Measurements from ENCODE around the gene PRDX1.
A peak's percentile ranks its signal among the peaks of the same experiment; 100 is the strongest.
"Not testable (repeated sequence)": the region's sequence is repeated elsewhere in the genome, so short reads cannot be mapped to it uniquely, and the experiment has no call there.

Gene PRDX1

DNA sequence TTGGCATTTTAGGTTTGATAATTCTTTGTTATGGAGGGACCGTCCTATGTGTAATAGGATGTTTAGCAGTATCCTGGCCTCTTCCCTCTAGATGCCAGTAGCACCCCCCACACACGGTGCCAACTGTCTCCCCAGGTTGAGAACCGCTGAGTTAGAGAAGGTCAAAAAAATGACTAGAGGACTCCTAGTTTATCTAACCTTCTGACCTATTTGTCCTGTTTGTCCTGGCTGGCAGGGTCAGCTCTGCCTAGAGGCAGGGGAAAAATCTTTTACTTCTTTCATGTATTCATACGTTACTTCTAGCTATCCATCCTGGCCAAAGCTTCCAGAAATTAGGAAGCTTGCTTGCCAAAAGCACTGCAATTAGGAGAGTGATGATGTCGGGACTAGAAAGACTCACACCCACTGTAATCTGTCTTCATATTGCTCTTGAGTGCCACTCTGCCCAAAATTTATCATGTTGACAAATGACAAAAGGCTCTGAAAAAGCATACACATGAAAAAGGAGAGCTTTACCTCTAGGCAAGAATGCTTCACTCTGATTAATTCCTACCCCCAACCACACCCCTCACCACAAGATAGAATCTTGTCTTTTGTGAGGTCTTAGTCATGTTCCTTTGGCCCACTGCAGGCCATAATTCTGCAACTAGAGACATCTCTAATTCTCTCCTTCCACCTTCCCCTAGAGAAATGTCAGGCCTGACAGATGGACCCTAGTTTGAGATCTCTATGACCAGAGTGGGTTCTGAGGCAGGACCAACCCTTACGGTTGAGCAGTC lies 14.5 kb upstream of the PRDX1 start:
- DNase-seq (ENCODE audit: low read depth), result peak; percentile 26

DNA sequence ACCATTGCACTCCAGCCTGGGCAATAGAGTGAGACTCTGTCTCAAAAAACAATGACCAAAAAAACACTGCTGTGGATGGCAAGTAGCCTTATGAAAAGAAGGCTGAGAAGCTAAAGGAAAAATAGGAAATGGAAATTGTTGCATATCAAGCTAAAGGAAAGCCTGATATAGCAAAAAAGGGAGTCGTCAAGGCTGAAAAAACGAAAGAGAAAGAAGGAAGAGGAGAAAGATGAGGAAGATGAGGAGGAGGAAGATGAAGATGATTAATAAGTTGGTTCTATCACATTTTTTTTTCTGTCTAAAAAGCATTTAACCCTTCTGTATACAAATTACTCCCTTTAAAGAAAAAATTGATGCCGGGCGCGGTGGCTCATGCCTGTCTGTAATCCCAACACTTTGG lies 10.2 kb upstream of the PRDX1 start:
- no peak for DNase-seq (ENCODE audit: low read depth)

DNA sequence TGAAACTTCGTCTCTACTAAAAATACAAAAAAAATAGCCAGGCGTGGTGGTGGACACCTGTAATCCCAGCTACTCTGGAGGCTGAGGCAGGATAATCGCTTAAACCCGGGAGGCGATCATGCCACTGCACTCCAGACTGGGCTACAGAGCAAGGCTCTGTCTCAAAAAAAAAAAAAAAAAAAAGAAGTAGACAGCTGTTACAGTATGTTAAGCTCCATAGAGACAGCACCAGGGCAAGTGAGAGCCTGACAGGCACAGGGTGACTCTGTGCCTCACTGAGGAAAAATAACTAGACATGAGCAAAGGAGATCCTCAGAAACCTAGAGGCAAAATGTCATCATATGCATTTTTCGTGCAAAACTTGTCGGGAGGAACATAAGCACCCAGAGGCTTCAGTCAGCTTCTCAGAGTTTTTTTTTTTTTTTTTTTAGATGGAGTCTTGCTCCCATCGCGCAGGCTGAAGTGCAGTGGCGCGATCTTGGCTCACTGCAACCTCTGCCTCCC lies 9.0 kb upstream of the PRDX1 start:
- DNase-seq (ENCODE audit: low read depth), result no peak

DNA sequence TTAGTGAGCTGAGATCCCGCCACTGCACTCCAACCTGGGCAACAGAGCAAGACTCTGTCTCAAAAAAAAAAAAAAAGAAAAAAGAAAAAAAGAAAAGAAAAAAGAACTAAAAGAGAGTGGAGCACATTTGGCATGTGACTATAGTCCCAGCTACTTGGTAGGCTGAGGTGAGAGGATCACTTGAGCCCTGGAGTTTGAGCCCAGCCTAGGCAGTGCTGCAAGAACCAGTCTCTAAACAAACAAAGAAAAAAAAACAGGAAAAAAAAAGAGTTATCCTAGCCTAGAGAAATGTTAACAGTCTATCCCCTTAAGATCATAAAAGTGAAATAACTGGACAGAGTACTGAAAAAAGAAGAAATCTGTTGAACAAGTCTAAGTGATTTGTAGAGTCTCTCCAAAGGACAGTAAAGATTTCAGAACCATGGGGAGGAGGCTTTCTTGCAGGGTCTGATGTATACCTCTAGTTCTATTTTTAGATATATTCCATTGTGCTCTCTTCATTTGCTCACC lies 4.5 kb upstream of the PRDX1 start:
- no peak for DNase-seq (ENCODE audit: low read depth)

DNA sequence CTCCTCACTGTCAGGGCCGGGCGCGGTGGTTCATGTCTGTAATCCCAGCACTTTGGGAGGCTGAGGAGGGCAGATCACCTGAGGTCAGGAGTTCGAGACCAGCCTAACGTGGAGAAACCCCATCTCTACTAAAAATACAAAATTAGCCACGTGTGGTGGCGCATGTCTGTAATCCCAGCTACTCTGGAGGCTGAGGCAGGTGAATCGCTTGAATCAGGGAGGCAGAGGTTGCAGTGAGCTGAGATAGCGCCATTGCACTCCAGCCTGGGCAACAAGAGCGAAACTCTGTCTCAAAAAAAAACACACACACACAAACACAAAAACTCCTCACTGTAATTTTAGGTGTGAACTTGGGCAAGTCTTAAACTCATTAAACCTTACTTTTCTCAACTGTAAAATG lies 2.3 kb upstream of the PRDX1 start:
- DNase-seq (ENCODE audit: low read depth), result not testable (repeated sequence)

DNA sequence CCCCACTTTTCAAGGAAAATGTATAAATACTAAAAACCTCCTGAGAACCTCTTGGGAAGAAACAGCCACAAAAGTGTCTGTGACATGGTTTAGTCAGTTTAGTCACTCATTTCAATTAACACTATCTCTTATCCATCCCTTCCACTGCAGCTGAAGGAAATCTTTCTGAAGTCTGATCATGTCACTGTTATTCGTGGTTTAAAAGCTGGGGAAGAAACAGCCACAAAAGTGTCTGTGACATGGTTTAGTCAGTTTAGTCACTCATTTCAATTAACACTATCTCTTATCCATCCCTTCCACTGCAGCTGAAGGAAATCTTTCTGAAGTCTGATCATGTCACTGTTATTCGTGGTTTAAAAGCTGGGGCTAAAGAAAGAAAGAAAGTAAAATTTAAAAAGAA lies 1.8 kb upstream of the PRDX1 start:
- DNase-seq (ENCODE audit: low read depth), result not testable (repeated sequence)

DNA sequence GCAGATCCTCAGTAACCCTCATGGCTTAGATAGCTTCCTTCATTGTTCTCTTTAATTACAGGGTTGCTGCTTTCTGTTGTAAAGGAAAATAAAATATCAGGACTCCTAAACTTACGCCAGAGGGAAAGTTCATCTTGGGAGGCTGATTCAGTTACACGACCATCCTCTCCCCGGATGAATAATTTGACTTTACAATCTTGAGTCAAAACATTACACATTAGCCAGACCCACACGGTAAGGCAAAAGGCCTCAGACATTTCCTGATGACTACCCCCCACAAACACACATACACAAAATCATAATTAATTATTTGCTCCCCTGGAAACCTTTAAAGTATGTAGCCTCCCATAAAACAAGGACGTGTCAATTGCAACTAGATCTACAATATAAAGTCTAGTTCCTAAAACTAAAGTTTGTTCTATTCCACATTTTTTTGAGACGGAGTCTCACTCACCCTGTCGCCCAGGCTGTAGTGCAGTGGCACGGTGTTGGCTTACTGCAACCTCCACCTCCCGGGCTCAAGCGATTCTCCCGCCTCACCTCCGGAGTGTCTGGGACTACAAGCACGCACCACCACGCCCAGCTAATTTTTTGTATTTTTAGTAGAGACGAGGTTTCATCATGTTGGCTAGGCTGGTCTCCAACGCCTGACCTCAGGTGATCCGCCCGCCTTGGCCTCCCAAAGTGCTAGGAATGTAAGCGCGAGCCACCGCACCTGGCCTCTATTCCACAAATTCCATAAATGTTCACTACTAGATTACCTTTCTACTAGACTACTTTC lies 830 bp upstream of the PRDX1 start:
- DNase-seq (ENCODE audit: low read depth), result peak; percentile 75

DNA sequence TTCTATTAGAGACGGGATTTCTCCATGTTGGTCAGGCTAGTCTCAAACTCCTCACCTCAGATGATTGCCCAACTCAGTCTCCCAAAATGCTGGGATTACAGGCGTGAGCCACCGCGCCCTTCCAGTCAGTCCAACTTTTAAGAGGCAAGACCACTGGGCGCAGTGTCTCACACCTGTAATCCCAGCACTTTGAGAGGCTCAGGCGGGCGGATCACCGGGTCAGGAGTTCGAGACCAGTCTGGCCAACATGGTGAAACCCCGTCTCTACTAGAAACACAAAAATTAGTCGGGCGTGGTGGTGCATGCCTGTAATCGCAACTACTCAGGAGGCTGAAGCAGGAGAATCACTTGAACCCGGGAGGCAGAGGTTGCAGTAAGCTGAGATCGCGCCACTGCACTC lies 1.9 kb downstream of the PRDX1 start:
- not testable (repeated sequence) for DNase-seq (ENCODE audit: low read depth)

DNA sequence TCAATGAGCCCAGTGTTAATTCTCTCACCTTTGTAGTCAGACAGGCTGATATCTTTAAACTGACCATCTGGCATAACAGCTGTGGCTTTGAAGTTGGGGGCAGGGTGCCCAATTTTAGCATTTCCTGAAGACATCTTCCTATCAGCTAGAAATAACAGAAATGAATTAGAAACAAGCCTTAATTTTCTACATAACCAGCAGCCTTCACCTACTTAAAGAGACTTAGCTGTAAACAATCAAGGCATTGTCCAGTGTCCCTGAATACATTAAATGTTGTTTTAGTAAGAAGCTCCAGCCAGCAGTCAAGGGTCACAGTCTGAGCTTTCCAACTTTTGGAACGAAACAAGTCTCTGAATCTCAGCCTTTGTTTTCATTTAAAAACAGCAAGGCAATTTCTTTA lies 2.8 kb downstream of the PRDX1 start:
- DNase-seq (ENCODE audit: low read depth), result no peak

DNA sequence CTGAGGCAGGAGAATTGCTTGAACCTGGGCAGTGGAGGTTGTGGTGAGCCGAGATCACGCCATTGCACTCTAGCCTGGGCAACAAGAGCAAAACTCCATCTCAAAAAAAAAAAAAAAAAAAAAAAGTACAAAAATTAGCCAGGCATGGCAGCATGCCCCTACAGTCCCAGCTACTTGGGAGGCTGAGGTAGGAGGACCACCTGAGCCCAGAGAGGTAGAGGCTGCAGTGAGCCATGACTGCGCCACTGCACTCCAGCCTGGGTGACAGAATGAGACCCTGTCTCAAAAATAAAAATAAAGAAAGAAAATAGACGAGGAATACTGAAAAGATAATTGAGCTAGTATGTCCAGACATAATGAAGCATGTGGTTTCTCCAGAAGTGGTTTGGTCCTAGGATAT lies 3.3 kb downstream of the PRDX1 start:
- DNase-seq (ENCODE audit: low read depth), result not testable (repeated sequence)

DNA sequence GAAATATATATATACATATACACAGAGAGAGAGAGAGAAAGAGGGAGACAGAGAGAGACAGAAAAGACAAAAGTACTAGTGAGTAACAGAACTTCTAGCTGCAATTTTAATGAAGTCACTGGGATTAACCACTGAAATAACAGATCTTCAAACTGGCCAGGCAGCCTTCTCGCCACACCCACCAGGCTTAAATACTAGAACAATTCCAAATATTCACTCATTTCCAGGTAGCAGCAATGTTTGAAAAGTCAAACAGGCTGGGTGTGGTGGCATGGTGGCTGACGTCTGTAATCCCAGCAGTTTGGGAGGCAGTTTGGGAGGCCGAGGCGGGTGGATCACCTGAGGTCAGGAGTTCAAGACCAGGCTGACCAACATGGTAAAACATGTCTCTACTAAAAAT lies 5.2 kb downstream of the PRDX1 start:
- no peak for DNase-seq (ENCODE audit: low read depth)

DNA sequence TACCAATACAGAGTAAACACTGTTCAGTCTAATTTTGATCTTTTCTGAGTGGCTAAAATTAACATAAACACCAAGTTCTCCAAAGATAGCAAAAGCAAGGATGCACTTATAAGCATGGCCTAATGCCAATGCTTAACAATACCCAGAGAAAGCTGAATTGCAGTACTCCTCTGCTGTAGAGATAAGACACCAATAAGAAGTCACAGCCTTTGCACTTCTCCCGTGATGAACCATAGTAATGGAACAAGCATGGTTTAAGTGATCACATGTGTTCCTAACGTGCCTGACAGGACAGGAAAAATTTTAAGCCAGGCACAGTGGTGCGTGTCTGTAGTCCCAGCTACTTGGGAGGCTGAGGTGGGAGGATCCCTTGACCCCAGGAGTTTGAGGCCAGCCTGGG lies 5.6 kb downstream of the PRDX1 start:
- no peak for DNase-seq (ENCODE audit: low read depth)

DNA sequence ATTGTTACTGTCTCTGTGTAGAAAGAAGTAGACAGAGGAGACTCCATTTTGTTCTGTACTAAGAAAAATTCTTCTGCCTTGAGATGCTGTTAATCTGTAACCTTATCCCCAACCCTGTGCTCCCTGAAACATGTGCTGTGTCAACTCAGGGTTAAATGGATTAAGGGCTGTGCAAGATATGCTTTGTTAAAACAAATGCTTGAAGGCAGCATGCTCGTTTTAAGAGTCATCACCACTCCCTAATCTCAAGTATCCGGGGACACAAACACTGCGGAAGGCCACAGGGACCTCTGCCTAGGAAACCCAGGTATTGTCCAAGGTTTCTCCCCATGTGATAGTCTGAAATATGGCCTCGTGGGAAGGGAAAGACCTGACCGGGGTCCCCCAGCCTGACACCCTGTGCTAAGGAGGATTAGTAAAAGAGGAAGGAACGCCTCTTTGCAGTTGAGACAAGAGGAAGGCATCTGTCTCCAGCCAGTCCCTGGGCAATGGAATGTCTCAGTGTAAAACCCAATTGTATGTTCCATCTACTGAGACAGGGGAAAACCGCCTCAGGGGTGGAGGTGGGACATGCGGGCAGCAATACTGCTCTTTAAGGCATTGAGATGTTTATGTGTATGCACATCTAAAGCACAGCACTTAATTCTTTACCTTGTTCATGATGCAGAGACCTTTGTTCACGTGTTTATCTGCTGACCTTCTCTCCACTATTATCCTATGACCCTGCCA lies 8.0 kb downstream of the PRDX1 start:
- DNase-seq (ENCODE audit: low read depth), result peak; percentile 63

DNA sequence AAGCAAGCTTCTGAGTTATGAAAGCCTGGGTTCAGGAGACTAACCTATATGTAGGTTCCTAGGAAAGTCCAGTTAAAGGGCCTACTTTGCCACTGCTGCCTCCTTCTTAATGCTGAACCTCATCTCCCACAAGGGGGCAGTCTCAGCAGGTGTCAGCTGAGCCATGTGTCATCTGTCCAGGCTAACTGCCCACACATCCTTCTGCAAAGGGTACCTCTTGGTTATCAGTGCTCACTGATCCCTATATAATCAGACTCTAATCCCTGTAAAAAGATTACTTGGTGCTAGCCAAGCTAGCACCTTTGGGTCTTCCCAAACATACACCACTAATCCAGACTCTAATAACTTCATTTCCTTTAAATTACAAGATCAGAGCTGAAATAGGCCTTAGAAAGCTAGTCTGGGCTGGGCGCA lies 9.0 kb downstream of the PRDX1 start:
- DNase-seq (ENCODE audit: low read depth), result peak; percentile 79

DNA sequence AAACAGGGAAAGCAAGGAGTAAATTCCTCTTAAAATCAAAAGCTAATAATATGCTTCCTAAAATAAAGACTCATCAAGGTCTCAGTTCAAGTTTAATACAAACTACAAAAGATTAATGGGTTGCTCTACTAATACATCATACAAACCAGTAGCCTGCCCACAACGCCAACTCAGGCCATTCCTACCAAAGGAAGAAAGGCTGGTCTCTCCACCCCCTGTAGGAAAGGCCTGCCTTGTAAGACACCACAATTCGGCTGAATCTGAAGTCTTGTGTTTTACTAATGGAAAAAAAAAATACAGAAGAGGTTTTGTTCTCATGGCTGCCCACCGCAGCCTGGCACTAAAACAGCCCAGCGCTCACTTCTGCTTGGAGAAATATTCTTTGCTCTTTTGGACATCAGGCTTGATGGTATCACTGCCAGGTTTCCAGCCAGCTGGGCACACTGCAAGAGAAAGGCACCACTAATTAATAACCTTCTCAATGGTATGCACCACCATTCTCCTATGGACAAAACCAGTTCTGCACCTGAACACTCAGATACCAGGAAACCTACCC lies 10.6 kb downstream of the PRDX1 start:
- no peak for DNase-seq (ENCODE audit: low read depth)

DNA sequence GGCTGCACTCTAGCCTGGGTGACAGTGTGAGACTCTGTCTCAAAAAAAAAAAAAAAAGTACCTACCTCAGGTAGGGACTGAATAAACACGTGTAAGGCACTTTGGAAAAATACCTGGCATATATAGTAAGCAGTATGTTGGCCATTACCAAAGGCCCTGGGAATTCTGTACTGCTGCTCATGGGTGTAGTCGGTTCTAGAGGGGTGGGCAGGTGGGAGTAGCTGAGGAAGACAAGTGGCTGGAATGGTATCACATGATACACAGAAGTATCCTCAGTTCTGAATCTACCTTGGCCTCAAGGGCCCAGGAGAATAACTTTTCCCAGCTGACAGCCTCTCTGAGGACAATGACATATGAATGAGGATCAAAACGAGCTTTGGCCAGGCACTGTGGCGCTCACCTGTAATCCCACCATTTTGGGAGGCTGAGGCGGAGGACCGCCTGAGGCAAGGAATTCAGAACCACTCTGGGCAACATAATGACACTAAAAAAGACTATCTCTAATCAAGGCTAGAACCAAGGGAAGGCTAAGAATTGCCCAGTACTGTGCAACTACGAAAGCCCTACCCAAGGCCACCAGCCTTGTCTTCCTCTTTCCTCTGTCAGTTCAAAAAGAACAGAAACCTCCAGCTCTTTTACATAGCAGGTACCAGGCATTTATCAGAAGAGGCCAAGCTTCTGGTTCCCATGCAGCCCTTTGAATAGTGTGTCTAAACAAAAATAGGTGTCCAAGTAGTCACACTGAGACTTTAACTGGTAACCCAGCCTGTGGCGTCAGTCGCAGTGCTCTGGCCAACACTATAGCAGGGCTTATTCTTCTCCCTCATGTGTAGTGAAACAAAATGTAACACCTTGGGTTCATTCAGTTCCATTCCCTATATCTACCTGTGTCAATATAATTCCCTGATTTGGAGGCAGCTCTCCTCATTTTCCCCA lies 11.4 kb downstream of the PRDX1 start:
- no peak for DNase-seq (ENCODE audit: low read depth)

DNA sequence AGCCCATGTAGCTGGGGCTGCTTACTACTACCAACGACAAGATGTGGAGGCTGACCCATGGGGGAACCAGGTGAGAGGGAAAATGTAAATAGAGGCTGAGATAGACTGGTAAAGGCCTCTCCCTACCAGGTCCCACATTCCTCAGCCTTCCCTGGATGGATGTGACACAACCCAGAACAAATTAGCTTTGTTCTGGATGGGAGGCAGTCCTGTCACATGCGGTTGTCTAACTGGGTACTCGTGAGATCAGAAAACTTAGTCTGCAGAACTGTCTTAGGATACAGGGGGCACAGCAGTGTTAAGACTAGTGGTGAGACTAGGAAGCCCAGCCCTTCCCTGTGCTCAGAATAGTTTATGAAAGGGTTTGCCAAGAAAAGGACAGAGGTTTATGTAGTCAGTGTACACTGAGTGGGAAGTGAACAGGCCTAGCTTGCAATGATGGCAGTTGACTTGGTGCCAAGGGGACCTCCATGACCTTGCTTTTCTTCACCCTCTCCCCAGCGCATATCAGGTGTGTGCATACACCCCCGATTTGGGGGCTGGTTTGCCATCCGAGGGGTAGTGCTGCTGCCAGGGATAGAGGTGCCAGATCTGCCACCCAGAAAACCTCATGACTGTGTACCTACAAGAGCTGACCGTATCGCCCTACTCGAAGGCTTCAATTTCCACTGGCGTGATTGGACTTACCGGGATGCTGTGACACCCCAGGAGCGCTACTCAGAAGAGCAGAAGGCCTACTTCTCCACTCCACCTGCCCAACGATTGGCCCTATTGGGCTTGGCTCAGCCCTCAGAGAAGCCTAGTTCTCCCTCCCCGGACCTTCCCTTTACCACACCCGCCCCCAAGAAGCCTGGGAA lies 13.2 kb downstream of the PRDX1 start:
- no peak for DNase-seq (ENCODE audit: low read depth)

DNA sequence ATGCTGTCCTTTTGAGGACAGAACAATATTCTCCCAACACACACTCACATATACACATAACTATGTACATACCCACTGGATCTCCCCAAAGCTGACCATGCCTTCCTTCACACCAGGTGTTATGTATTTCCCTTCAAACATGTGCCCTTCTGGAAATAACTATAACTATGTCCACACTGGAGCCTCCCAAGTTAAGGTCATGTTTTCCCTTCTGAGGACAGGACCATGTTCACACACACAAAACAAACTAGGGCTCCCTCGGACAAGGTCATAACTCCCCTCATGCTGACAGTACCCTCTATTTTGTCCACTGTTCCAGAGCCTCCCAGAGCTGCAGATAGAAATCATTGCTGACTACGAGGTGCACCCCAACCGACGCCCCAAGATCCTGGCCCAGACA lies 13.8 kb downstream of the PRDX1 start:
- no peak for DNase-seq (ENCODE audit: low read depth)

DNA sequence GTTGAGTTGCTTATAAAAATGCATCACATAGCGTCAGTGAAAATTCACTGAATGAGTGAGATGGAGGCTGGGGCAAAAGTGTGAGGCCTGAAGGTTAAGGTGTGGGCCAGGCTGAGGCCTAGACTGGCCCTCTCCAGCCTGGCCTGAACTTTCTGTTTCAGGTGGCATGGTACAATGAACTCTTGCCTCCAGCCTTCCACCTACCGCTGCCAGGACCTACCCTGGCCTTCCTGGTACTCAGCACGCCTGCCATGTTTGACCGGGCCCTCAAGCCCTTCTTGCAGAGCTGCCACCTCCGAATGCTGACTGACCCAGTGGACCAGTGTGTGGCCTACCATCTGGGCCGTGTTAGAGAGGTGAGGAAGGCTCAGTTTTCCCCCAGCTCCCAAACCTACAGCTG lies 14.5 kb downstream of the PRDX1 start:
- no peak for DNase-seq (ENCODE audit: low read depth)

All from amniotic epithelial cell (primary cell).